SU-DHL-6 (cell line): Measurements from ENCODE around the gene USP11.

Source experiments
- EZH2phosphoT487 ChIP-seq: fragments of 200-600 bp; sonication (generic), shearing (Covaris generic); conservative IDR thresholded peaks from 2 replicates; pipeline ENCODE4 v1.6.1; 2018; ENCODE audit warnings: mild to moderate bottlenecking, antibody characterized with exemption, low read length, moderate library complexity, mixed read lengths
- TF ChIP-seq, protein P1 (sequence below): fragments of 200-600 bp; sonication (generic); IDR thresholded peaks from one replicate; pipeline ENCODE4 v1.5.1; 2017; ENCODE audit warnings: antibody characterized with exemption, mild to moderate bottlenecking, low read length, moderate library complexity; ENCODE audit not compliant: insufficient read depth, poor library complexity, severe bottlenecking

GRCh38 chrX:47245156-47245555 is 12.3 kb downstream of the USP11 start:
- no peak for TF ChIP-seq EZH2phosphoT487
- TF ChIP-seq, protein P1, sequence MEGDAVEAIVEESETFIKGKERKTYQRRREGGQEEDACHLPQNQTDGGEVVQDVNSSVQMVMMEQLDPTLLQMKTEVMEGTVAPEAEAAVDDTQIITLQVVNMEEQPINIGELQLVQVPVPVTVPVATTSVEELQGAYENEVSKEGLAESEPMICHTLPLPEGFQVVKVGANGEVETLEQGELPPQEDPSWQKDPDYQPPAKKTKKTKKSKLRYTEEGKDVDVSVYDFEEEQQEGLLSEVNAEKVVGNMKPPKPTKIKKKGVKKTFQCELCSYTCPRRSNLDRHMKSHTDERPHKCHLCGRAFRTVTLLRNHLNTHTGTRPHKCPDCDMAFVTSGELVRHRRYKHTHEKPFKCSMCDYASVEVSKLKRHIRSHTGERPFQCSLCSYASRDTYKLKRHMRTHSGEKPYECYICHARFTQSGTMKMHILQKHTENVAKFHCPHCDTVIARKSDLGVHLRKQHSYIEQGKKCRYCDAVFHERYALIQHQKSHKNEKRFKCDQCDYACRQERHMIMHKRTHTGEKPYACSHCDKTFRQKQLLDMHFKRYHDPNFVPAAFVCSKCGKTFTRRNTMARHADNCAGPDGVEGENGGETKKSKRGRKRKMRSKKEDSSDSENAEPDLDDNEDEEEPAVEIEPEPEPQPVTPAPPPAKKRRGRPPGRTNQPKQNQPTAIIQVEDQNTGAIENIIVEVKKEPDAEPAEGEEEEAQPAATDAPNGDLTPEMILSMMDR, result no peak
